GM21529 (cell line): ENCODE measurements around the gene OTOR.

Experiments used
- ATAC-seq: cut with Tn5 transposase; IDR thresholded peaks from one replicate; pipeline ENCODE4 v1.9.1; 2021; ENCODE audit not compliant: unreplicated experiment

The OTOR gene

DNA sequence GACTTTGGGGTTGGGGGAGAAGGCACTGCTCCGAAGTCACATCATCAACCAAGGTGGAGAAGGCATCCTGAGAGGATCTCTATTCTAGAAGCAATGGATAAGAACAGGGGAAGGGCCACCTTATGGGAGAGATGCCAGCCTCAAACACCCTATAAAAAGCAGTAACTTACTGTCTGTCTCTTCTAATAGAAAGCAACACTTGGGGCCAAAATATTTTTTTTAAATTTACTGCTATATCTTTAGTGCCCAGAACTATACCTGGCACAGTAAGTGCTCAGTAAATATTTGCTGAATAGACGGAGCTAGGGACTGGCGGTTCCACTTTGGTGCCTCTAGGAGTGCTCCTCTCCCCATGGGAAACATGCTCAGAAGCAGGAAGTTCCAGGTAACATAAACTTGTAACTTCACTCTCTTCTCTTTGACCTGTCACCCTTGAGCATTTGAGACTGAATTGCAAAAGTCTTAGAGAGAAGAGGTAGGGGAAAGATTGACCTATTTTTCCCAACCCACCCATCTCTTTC lies 807 bp upstream of the OTOR start:
- no peak for ATAC-seq

DNA sequence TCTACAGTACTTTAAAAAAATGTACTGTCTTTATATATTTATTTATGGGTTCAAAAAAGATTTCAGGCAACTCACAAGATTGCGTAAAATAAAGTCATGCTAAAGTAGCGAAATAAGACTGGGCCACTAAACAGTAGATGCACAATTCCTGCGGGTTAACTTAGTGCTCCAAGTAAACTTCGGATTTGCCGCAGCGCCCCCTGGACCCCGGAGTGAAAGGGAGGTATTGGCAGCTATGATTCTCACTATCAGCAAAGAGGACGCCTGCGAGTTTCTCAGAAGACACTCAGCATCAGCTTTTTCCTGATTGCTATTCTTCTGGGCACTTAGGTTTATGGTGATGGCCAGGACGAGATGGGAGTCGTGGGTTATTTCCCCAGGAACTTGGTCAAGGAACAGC lies 1.4 kb downstream of the OTOR start:
- ATAC-seq, result no peak

DNA sequence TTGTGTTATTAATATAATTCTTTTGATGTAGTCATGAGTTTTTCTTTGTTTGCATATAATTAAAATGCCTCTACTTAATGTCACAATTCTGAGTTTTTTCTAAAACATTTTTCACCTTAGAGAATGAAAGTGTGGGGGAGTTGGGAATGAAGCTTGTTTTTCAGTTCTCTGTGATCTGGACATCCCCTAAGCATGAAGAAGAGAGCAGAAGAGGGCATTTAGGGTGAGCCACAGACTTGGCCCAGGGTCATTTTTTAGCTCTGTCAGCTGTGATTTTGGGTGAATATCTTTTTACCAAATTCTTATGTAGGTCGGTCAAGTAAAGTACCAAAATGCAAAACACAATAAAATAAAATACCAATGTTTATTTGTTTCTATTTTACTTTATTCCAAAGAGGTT lies 3.9 kb downstream of the OTOR start:
- no peak for ATAC-seq

DNA sequence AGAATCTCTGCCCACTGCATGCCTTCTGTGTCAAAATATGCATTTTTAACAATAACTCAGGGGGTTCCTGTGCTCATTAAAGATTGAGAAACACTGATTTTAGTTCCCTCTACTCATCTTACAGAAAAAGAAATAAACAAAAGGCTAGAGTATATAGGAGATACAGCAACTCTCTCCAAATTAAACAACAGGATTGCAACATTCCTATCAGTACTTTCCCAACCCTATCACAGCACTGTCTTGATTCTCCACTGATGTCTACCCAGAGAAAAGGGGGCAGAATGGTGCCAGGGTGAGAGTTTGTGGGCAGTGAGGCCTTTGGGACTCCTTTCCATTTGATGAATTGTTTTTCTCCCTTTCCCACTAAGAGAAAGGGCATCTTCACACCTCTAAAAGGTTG lies 4.7 kb downstream of the OTOR start:
- ATAC-seq, result no peak

DNA sequence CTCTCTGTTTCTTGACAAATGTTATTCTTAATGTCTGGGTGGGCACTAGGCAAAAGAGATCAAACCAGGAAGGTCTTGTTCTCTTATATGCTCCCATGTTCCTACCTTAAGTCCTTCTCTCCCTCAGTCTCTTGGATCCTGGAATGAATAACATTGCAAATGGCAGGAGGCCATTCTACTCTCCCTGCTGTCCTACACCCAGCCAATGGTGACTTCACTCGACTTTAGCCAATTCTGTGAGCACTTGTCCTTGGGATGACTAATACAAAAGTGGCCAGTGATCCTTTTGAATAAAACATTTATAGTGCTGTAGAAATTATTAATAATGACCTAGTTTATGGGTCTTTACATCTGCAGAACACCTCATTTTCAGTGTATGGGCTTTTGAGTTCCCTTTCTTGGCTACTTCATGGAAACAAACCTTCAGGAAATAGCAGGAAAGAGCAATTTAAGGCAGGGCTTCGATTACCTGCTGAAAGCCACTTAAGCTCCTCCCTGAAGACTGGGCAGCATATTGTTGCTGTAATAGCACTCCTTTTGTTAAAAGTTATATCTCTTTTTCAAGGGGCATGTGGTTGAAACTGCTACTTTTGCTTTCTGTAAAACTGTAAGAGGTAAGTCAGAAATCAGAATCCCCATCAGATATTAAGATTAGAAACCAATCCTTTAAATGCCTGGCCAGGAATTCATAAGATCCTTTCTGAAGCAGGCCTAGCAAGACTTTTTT lies 10.5 kb downstream of the OTOR start:
- no peak for ATAC-seq

DNA sequence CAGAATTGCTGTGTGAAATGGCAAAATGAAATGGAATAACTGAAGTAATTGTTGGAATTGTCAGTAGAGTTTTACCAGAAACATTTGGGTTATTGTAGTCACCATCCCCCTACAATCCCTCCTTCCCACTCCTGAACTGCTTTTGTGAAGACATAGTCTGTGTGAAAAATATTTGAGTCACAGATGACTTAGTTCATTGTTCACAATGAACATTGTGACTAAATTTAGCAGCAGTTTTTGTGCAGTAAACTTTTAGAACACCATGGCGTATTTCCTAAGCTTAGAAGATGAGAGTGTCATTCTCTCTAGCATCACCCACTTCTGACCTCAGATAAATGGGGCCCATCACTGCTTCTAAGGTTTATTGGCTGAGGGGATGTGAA lies 11.0 kb downstream of the OTOR start:
- ATAC-seq, result no peak

DNA sequence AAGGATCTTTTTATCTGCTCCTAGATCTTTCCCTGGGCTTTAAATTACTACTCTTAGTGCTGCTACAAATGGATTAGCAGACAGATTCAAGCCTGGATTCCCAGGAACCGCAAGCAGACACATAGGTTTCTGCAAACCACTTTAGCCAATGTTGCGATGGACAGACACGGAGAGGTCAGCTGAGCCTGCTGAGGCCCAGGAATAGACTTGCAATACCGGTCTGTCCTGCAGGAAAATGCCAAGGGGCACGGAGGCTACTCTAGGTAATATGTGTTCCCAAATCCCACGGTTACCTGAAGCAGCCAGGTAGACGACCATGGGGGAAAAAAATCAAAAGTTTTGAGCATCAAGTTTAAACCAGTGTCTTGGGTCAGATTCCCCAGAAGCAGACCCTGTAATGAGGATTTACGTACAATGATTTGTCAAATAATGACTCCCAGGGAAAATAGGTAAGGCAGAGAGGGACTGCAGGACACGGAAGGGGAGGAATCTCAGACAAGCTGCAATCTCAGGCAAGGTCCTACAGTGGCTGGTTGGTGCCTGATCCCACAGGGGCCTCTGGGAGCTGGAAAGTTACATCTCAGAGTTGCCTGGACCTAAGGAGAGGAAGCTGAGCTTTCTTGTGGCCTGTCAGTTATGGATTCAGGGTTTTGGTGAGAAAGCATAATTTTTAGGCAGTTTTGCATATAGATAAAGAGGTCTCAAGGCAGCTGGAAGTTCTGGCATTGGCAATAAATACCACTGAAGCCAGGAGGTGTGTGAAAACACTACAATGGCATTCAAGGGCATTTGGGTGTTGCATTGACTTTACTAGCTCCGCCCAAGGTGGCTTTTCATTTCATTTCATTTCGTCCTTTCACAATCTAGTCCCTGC lies 12.5 kb downstream of the OTOR start:
- ATAC-seq, result no peak

DNA sequence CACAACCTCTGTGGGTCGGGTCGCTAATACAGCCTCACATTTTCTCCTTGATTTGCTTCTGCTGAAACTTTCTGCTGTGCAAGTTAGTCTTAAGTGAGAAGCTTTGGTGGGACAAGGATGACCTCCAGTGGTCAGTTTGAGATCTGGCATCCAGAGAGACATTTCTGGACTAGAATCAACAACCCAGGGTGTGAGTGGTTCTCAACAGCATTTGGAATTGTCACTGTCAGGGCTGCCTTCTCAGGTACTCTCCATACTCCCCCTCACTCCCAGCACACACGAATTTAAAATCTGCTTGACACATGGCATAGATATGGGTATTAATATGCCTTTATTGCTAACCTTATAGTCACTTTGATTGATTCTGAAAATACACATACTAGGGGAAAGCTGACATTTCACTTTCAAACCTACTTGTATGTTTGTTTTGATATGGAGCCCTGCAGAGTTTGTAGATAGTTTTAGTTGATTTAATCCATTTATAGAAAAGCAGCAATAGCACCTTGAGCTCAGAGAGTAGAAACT lies 13.2 kb downstream of the OTOR start:
- peak; percentile 85 for ATAC-seq

DNA sequence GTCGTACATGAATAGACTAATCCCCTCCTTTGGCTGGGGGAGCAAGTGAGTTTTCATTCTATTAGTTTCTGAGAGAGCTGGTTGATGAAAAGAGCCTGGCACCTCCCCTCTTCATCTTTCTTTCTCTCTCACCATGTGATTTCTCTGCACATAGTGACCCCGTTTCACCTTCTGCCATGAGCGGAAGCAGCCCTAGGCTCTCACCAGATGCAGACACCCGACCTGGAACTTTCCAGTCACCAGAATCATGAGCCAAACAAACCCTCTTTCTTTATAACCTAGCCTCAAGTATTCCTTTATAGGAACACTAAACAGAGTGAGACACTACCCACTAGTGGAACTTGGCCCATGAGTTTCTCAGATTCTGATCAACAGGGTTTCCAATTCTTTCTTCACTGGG lies 16.4 kb downstream of the OTOR start:
- no peak for ATAC-seq

DNA sequence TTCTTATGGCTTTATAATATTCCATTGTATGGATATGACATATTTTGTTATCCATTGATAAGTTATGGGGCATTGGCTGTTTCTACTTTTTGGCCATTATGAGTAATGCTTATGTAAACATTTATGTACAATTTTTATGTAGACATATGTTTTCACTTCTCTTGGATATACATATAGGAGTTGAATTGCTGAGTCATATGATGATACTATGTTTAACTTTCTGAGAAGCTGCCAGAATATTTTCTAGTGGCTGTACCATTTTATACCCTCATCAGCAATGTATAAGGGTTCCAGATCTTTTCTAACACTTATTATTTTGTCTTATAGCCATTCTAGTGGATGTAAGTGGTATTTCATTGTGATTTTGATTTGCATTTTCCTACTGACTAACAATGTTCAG lies 23.1 kb downstream of the OTOR start:
- no peak for ATAC-seq

DNA sequence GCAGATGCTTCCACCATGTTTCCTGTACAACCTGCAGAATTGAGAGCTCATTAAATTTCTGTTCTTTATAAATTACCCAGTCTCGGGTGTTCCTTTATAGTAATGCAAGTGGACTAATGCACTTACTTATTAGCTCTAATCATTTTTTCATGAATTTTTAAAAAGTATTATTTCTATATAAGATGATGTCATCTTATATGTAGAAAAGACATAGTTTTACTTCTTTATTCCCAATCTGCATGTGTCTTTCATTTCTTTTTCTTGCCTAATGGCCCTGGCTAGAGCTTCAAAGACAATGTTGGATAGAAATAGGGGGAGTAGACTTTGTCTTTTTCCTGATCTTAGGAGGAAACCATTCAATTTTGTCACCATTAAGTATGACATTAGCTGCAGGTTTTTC lies 27.8 kb downstream of the OTOR start:
- no peak for ATAC-seq

DNA sequence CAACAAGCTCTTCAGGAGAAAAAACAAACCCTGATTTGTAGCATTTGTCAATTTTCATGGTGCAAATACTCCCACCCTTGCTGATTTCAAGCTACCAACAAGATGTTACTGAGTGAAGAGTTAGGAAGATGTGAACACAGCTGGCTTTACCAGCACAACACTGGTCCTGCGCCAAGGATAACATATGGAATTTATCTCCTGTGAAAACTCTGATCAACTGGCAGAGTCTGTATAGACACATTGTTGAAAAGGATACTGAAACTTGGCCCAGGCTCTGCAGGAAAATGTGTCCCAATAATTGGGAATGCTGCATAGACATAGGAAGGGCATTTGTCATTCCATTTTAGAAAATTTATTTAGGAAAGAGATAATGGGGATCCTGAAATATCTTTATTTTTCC lies 29.0 kb downstream of the OTOR start:
- ATAC-seq, result no peak

DNA sequence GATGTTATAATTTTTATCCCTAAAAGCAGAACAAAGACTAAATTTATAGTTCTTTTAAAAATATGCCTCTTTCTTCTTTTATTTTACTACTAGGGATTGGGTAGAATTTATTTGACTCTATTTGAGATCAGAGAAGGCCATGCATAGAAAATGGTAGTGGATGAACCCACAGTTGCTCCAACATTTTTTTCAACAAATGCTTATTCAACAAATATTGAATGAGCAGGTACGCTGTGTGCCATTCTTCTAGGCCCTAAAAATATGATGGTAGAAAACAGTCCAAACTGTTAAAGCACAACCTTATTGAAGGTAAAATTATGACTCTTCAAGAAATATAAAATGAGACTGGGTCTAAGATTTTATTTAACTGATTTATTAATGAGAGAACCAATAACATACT lies 30.0 kb downstream of the OTOR start:
- no peak for ATAC-seq

DNA sequence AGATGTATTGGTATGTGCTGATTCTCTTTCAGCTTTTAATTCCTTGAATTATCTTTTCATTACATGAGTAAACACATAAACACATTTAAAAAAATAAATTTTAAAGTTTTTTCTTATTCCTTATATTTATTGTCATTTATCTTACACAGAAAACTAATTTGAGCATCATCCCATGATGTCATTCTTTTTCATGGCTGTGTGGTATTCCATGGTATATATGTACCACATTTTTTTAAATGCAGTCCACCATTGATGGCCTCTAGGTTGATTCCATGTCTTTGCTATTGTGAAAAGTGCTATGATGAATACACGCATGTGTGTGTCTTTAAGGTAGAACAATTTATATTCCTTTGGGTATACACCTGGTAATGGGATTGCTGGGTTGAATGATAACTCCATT lies 33.3 kb downstream of the OTOR start:
- no peak for ATAC-seq

DNA sequence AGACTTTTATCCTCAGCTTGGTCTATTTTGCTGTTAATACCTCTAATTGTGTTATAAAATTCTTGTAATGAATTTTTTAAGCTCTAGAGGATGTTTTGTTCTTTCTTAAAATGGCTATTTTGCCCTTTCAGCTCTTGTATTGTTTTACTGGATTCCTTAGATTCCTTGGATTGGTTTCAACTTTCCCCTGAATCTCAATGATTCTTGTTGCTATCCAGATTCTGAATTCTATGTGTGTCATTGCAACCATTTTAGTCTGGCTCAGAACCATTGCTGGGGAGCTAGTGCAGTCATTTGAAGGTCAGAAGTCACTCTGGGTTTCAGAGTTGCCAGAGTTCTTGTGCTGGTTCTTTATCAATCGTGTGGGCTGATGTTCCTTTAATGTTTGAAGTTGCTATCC lies 37.1 kb downstream of the OTOR start:
- ATAC-seq, result no peak
